ENCODE measurements around the gene SLC9A9. TPM values are rescaled to one million over a fixed set of nuclear protein-coding genes. Genes with fewer than 3 reads are reported as not detected.

SLC9A9 gene
- total and polyA plus RNA-seq, 4 donors: 3.3 to 15.0 (median 6.1) TPM

GRCh38 chr3:143617050-143617449, 231.2 kb downstream of the SLC9A9 start:
- Histone ChIP-seq H3K27ac (ENCODE audit: low read depth in 1 of 2, low read length in 2 of 2) (no peak overlapping the region), H3K9me3 (ENCODE audit: control insufficient read depth in 4 of 4, low read length in 3 of 4) (no peaks in the 10 kb centered on the region), H3K9ac (ENCODE audit: low read depth in 1 of 2, low read length in 2 of 2) (no peak overlapping the region), H3K4me1 (ENCODE audit: control insufficient read depth in 4 of 4, insufficient read depth in 4 of 4, low read length in 3 of 4) (no peaks in the 10 kb centered on the region), H3K4me3 (ENCODE audit: low read depth in 1 of 3, low read length in 3 of 3) (no peak overlapping the region), H3K36me3 (ENCODE audit: control insufficient read depth in 4 of 4, insufficient read depth in 3 of 4, low read depth in 1 of 4, low read length in 3 of 4) (no peaks in the 10 kb centered on the region), H3K27me3 (ENCODE audit: control insufficient read depth in 4 of 4, insufficient read depth in 4 of 4, low read length in 3 of 4) (no peaks in the 10 kb centered on the region)
- WGBS: 88% methylated on average over 2 of the region's 2 CpGs
- no peak for DNase-seq (ENCODE audit: low spot score)
- TF ChIP-seq MAX (IDR thresholded peaks at IDR 0.05) (no peak), CTCF (IDR thresholded peaks at IDR 0.05; ENCODE audit: low read depth, low read length, missing input control) (no peak), JUND (IDR thresholded peaks at IDR 0.05) (no peak), HNF4A (conservative IDR thresholded peaks at IDR 0.05) (no peak), FOXA2 (IDR thresholded peaks at IDR 0.05) (no peak), RXRA (IDR thresholded peaks at IDR 0.05) (no peak), ZBTB33 (IDR thresholded peaks at IDR 0.05) (no peak), TAF1 (conservative IDR thresholded peaks at IDR 0.05) (no peak), FOXA1 (IDR thresholded peaks at IDR 0.05) (no peak), RAD21 (IDR thresholded peaks at IDR 0.05) (no peak), NR2F2 (IDR thresholded peaks at IDR 0.05) (no peak), REST (IDR thresholded peaks at IDR 0.05) (no peak), YY1 (IDR thresholded peaks at IDR 0.05) (no peak), HNF4G (IDR thresholded peaks at IDR 0.05) (no peak), SP1 (IDR thresholded peaks at IDR 0.05) (no peak), ATF3 (IDR thresholded peaks at IDR 0.05) (no peak), GABPA (IDR thresholded peaks at IDR 0.05 in 1 of 2, conservative IDR thresholded peaks at IDR 0.05 in 1 of 2) (no peak), EGR1 (IDR thresholded peaks at IDR 0.05; ENCODE audit: low read depth in 2 of 2) (no peak)
